Left colon (tissue), 2 donors: ENCODE results near the gene CEP350. TPM values are rescaled to one million over a fixed set of nuclear protein-coding genes. Genes with fewer than 3 reads are reported as not detected.

Experiments
- ATAC-seq: fragments of 200-7000 bp; cut with Tn5 transposase; one replicate; pipeline ENCODE4 v1.9.1; 2020; ENCODE audit warnings: mild to moderate bottlenecking, moderate library complexity
- DNase-seq, 2 donors: peaks; one replicate each; pipeline ENCODE4 v3.0.0-alpha.2; 2020
- intact Hi-C, 2 donors: fragments of 100-400 bp; cut with DNase I in 1 of 2; cut with micrococcal nuclease in 1 of 2; formaldehyde crosslinking; loops; one replicate each; pipeline versions ENCODE4 v1.11.2 to v1.14.0; 2022; cut with DNase I, micrococcal nuclease
- total RNA-seq, 2 donors: library from RNA; stranded (reverse); fragmentation: NEBNext Ultra II Directional; extraction: Animal tissue kit (Norgen Biotek cat#: 25700); gene quantifications; one replicate each; pipeline ENCODE4 v1.2.1, GENCODE V29; 2021
- donor health status: DM: no; HTN: no; CAD: no.
- donor health status: DM: yes; HTN: yes; CAD: no.

CEP350 gene
- total RNA-seq, 2 donors from 2014 or later: 47.7 to 49.7 TPM

GRCh38 chr1:180029524-180030135, 75.0 kb downstream of the CEP350 start:
- intact Hi-C loops: no loop called here
- ATAC-seq (no peak), DNase-seq (no peak)

GRCh38 chr1:180031664-180032063, 77.1 kb downstream of the CEP350 start:
- no peak for ATAC-seq
- no peak for DNase-seq
- intact Hi-C loops: no loop called here

- no peak for DNase-seq
- ATAC-seq: peak; percentile 96
- intact Hi-C loops: no loop called here
Measured at GRCh38 chr1:180033390-180033789, 78.8 kb downstream of the CEP350 start.

GRCh38 chr1:180040034-180040433, 85.4 kb downstream of the CEP350 start:
- ATAC-seq (no peak), DNase-seq (no peak)
- intact Hi-C loops: loop anchor here in 1 of 2 donors (10.0 kb wide), 1 partner anchor 145 kb away; no protein-coding TSS in a partner anchor

- DNase-seq (no peak), ATAC-seq (no peak)
- intact Hi-C loops: loop anchor here in 1 of 2 donors (10.0 kb wide), 1 partner anchor 147 kb away; no protein-coding TSS in a partner anchor
Measured at GRCh38 chr1:180041582-180041981, 87.0 kb downstream of the CEP350 start.

GRCh38 chr1:180042988-180043622, 88.5 kb downstream of the CEP350 start:
- DNase-seq: no peak
- ATAC-seq: no peak
- intact Hi-C loops: loop anchor here in 1 of 2 donors (10.0 kb wide), 1 partner anchor 148 kb away; no protein-coding TSS in a partner anchor

GRCh38 chr1:180043785-180044184, 89.2 kb downstream of the CEP350 start:
- DNase-seq (no peak), ATAC-seq (no peak)
- intact Hi-C loops: loop anchor here in 1 of 2 donors (10.0 kb wide), 1 partner anchor 149 kb away; no protein-coding TSS in a partner anchor

GRCh38 chr1:180046674-180047073, 92.1 kb downstream of the CEP350 start:
- DNase-seq (no peak), ATAC-seq (no peak)
- intact Hi-C loops: loop anchor here in 1 of 2 donors (10.0 kb wide), 1 partner anchor 152 kb away; no protein-coding TSS in a partner anchor

- ATAC-seq (no peak), DNase-seq (no peak)
- intact Hi-C loops: no loop called here
Measured at GRCh38 chr1:180053594-180054567, 99.3 kb downstream of the CEP350 start.

GRCh38 chr1:180057883-180058396, 103.3 kb downstream of the CEP350 start:
- DNase-seq: no peak
- no peak for ATAC-seq
- intact Hi-C loops: no loop called here

GRCh38 chr1:180061019-180061418, 106.4 kb downstream of the CEP350 start:
- no peak for DNase-seq
- intact Hi-C loops: no loop called here
- ATAC-seq: no peak

- intact Hi-C loops: no loop called here
- DNase-seq: no peak
- no peak for ATAC-seq
Measured at GRCh38 chr1:180062452-180062971, 107.9 kb downstream of the CEP350 start.

GRCh38 chr1:180065408-180065807, 110.8 kb downstream of the CEP350 start:
- DNase-seq (no peak), ATAC-seq (no peak)
- intact Hi-C loops: no loop called here

GRCh38 chr1:180066150-180066549, 111.5 kb downstream of the CEP350 start:
- intact Hi-C loops: no loop called here
- ATAC-seq: no peak
- no peak for DNase-seq

- intact Hi-C loops: no loop called here
- DNase-seq (no peak), ATAC-seq (no peak)
Measured at GRCh38 chr1:180070286-180070685, 115.7 kb downstream of the CEP350 start.

- ATAC-seq: no peak
- DNase-seq: no peak
- intact Hi-C loops: no loop called here
Measured at GRCh38 chr1:180071759-180072158, 117.1 kb downstream of the CEP350 start.

- DNase-seq: no peak
- ATAC-seq: peak; percentile 73
- intact Hi-C loops: no loop called here
Measured at GRCh38 chr1:180080439-180080838, 125.8 kb downstream of the CEP350 start.

GRCh38 chr1:180081474-180081873, 126.9 kb downstream of the CEP350 start:
- peak; percentile 71 for ATAC-seq
- intact Hi-C loops: no loop called here

GRCh38 chr1:180083164-180083563, 128.6 kb downstream of the CEP350 start:
- ATAC-seq: no peak
- intact Hi-C loops: no loop called here

More at GRCh38 chr1:180081474-180081873, 126.9 kb downstream of the CEP350 start:
- no peak for DNase-seq

More at GRCh38 chr1:180083164-180083563, 128.6 kb downstream of the CEP350 start:
- DNase-seq: no peak
